HEK293 (cell line): ENCODE data around the gene CCNL1.

Experiments
- GLIS2 ChIP-seq: fragments of 450-650 bp; formaldehyde crosslinking; IDR thresholded peaks from 2 replicates; pipeline ENCODE4 v1.5.1; 2016; ENCODE audit warnings: missing biosample characterization, missing genetic modification characterization
- KLF7 ChIP-seq: fragments of 450-650 bp; formaldehyde crosslinking; IDR thresholded peaks from 2 replicates; pipeline ENCODE4 v1.5.1; 2016; ENCODE audit warnings: missing biosample characterization, missing genetic modification characterization, borderline replicate concordance
- ZNF112 ChIP-seq: fragments of 450-650 bp; formaldehyde crosslinking; IDR thresholded peaks from 2 replicates; pipeline ENCODE4 v1.5.0; 2017; ENCODE audit warnings: missing biosample characterization, missing genetic modification characterization
- ZNF324 ChIP-seq: fragments of 450-650 bp; formaldehyde crosslinking; IDR thresholded peaks from 2 replicates; pipeline ENCODE4 v1.5.1; 2016; ENCODE audit warnings: missing biosample characterization, missing genetic modification characterization
- ZNF433 ChIP-seq: fragments of 450-650 bp; formaldehyde crosslinking; IDR thresholded peaks from 2 replicates; pipeline ENCODE4 v1.5.1; 2016; ENCODE audit warnings: missing biosample characterization, missing genetic modification characterization, low read depth
- ZNF48 ChIP-seq: fragments of 450-650 bp; formaldehyde crosslinking; IDR thresholded peaks from 2 replicates; pipeline ENCODE4 v1.5.1; 2016; ENCODE audit warnings: missing biosample characterization, missing genetic modification characterization
- TF ChIP-seq, protein P1 (sequence below): fragments of 450-650 bp; formaldehyde crosslinking; IDR thresholded peaks from 2 replicates; pipeline ENCODE4 v1.5.1; 2016; ENCODE audit warnings: missing biosample characterization, missing genetic modification characterization
- TF ChIP-seq, protein P2 (sequence below): fragments of 450-650 bp; IDR thresholded peaks from 2 replicates; pipeline ENCODE4 v1.5.1; 2018; ENCODE audit warnings: missing biosample characterization, missing genetic modification characterization
- TF ChIP-seq, protein P3 (sequence below): sonication (generic); formaldehyde crosslinking; IDR thresholded peaks from 2 replicates; pipeline ENCODE4 v1.8.1; 2022; ENCODE audit warnings: mild to moderate bottlenecking, moderate library complexity, missing genetic modification reagents

DNA sequence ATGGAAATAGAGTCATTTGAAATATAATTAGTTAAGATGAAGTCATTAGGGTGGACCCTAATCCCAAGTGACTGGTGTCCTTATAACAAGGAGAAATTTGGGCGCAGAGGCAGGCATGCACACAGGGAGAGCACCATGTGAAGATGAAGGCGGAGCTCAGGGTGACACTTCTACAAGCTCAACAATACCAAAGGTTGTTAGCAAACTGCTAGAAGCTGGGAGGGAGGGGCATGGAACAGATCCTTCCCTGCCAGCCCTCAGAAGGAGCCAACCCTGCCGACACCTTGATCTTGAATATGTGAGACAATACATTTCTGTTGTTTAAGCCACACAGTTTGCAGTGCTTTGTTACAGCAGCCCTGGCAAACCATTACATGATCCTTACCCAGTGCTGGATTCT, 57.8 kb downstream of the CCNL1 start:
- TF ChIP-seq, protein P1, sequence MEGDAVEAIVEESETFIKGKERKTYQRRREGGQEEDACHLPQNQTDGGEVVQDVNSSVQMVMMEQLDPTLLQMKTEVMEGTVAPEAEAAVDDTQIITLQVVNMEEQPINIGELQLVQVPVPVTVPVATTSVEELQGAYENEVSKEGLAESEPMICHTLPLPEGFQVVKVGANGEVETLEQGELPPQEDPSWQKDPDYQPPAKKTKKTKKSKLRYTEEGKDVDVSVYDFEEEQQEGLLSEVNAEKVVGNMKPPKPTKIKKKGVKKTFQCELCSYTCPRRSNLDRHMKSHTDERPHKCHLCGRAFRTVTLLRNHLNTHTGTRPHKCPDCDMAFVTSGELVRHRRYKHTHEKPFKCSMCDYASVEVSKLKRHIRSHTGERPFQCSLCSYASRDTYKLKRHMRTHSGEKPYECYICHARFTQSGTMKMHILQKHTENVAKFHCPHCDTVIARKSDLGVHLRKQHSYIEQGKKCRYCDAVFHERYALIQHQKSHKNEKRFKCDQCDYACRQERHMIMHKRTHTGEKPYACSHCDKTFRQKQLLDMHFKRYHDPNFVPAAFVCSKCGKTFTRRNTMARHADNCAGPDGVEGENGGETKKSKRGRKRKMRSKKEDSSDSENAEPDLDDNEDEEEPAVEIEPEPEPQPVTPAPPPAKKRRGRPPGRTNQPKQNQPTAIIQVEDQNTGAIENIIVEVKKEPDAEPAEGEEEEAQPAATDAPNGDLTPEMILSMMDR (tag by site-specific recombination) = no peak
- TF ChIP-seq GLIS2 (tag by site-specific recombination) (no peak), ZNF433 (tag by site-specific recombination) (no peak), ZNF324 (no peak), ZNF48 (no peak), KLF7 (tag by site-specific recombination) (no peak), ZNF112 (tag by site-specific recombination) (no peak)
- TF ChIP-seq, protein P2, sequence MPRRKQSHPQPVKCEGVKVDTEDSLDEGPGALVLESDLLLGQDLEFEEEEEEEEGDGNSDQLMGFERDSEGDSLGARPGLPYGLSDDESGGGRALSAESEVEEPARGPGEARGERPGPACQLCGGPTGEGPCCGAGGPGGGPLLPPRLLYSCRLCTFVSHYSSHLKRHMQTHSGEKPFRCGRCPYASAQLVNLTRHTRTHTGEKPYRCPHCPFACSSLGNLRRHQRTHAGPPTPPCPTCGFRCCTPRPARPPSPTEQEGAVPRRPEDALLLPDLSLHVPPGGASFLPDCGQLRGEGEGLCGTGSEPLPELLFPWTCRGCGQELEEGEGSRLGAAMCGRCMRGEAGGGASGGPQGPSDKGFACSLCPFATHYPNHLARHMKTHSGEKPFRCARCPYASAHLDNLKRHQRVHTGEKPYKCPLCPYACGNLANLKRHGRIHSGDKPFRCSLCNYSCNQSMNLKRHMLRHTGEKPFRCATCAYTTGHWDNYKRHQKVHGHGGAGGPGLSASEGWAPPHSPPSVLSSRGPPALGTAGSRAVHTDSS (tag by site-specific recombination) = no peak
- TF ChIP-seq, protein P3, sequence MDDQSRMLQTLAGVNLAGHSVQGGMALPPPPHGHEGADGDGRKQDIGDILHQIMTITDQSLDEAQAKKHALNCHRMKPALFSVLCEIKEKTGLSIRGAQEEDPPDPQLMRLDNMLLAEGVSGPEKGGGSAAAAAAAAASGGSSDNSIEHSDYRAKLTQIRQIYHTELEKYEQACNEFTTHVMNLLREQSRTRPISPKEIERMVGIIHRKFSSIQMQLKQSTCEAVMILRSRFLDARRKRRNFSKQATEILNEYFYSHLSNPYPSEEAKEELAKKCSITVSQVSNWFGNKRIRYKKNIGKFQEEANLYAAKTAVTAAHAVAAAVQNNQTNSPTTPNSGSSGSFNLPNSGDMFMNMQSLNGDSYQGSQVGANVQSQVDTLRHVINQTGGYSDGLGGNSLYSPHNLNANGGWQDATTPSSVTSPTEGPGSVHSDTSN (CRISPR knock-in tag) = no peak
